ENCODE data around the gene PRR23A.
"Not testable (repeated sequence)": the region's sequence is repeated elsewhere in the genome, so short reads cannot be mapped to it uniquely, and the experiment has no call there.

The PRR23A gene

DNA sequence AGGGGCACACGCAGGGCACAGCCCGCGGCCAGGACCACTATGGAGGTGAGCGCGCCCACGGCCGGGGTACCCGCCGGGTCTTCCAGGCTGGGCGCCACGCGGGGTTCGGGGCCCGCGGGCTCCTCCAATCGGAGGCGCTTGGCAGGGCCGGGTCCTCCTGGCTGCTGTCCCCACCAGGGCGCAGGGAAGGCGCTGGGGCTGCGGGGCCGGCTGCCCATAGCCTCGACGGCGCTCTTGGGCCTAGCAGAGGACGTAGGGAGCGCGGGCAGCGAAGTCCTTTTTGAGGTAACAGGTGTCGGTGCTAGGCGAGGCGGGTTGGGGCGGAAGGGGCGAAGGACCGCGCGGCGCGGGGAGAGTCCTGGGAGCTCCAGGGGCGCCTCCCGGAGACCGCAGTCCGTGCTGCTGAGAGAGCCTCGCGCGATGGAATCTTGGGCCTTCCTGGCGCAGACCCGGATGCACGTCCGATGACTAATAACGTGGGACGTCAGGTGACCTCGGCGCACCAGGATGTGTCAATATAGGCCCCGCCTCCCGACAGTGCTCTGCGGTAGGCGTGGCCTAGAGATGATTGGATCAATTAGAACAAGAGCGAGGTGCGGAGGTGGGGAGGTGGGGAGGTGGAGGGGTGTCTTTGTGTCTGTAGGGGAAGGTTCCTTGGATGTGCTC is at the start of gene PRR23A:
PRR23A (minus strand) TSS at position 218 of the 666 bp plus-strand sequence; CDS start at position 218, 0 bp downstream.
- no peak for DNase-seq

DNA sequence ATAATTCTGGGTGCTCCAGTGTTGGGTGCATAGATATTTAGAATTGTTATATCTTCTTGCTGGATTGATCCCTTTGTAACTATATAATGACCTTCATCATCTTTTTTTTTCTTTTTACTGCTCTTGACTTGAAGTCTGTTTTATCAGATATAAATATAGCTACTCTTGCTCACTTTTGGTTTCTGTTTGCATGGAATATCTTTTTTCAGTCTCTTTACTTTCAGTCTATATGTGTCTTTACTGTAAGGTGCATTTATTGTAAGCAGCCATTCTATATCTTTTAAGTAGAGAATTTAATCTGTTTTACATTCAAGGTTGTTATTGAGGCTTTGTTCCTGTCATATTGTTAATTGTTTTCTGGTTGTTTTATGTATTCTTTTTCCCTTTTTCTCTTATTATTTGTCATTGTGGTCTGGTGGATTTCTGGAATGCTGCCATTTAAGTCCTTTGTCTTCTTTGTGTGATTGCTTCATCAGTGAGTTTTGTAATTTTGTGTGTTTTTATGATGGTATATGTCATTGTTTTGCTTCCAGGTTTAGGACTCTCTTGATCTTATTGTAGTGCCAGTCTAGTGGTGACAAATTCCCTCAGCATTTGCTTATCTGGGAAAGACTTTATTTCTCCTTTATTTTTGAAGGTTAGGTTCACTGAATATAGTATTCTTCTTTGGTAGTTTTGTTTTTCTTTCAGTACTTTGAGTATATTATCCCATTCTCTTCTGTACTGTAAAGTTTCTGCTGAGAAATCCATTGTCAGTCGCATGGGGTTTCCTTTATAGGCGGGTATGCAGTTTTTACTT is 46.9 kb upstream of the PRR23A start:
- no peak for DNase-seq

DNA sequence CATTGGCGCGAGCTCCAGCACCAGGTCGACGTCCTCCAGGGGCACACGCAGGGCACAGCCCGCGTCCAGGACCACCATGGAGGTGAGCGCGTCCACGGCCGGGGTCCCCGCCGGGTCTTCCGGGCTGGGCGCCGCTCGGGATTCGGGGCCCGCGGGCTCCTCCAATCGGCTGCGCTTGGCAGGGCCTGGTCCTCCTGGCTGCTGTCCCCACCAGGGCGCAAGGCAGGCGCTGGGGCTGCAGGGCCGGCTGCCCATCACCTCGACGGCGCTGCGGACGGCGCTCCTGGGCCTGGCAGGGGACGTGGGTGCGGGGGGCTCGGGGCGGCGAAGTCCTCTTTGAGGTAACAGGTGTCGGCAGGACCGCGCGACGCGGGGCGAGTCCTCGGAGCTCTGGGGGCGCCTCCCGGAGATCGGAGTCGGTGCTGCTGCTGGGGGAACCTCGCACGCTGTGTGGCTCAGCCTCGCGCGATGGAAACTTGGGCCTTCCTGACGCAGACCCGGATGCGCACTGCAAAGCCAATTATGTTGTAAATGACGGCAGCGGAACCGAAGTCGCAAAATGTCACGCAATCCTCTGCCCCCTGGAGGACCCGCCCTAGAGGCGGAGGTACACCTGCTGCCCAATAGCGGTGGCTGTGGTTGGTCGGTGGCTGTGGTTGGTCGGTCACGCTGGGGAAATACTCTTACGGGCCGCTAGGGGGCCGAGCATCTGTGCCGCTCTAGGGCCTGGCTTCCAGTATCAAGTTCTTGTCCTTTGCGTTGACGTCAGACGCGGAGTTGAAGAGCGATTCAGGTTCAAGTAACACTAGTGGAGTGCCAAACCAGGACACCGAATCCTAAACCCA is 38.5 kb upstream of the PRR23A start, which contains the start of gene PRR23C:
PRR23C (minus strand) TSS at position 527 of the 845 bp plus-strand sequence; CDS start at position 255, 272 bp downstream.
- DNase-seq = no peak

GRCh38 chr3:139043554-139044365 is 37.7 kb upstream of the PRR23A start:
- DNase-seq = no peak

GRCh38 chr3:139037478-139037877 is 31.4 kb upstream of the PRR23A start:
- DNase-seq = no peak

DNA sequence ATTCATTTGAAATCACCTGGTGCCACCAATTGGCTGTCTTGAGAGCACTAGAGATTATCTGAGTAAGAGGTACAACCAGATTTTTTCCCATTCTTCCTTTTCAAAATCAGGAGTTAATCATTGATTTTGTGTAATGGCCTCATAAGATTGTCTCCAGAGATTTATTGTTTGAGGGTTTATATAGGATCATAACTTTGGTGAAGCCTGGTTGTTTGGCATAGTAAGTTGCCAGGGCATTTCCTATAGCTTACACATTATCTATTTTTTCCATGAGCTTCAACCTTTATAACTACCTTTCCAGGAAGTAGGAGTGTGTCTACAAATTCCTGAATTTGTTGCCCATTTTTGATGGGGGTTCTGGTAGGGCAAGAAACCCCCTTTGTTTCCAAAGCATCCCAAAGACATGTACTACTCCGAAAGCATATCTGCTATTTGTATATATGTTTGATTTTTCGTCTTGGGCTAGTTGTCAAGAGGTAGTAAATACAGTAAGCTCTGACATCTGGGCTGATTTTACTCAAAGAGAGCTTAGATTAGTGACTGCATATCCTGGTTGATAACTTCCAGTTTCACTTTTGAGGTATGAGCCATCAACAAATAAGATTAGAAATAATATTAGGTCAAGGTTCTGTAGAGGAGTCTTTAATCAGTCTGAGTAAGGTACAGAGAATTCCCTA is 26.4 kb upstream of the PRR23A start:
- DNase-seq = no peak

DNA sequence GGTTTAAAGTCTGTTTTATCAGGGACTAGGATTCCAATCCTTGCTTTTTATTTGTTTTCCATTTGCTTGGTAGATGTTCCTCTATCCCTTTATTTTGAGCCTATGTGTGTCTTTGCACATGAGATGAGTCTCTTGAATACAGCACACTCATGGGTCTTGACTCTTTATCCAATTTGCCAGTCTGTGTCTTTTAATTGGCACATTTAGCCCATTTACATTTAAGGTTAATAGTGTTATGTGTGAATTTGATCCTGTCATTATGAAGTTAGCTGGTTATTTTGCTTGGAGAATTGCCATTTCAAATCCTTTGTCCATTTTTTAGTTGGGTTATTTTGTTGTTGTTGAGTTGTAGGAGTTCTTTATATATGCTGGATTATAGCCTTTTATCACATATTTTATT is 24.5 kb upstream of the PRR23A start:
- DNase-seq = not testable (repeated sequence)

- no peak for DNase-seq
These were observed 18.9 kb upstream of the PRR23A start for GRCh38 chr3:139024968-139025367.

DNA sequence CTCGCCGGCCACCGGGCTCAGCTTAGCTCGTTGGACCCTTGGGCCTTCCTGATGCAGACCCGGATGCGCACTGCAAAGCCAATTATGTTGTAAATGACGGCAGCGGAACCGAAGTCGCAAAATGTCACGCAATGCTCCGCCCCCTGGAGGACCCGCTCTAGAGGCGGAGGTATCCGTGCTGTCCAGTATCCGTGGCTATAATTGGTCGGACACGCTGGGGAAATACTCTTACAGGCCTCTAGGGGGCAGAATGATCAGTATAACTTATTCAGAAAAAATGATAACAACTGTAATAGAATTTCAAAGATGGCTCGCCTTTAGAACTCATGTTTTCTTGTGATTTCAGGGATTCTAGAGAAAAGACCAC is 14.8 kb upstream of the PRR23A start, which contains the start of gene PRR23B:
PRR23B (minus strand) TSS at position 59 of the 367 bp plus-strand sequence. CDS start 265 bp downstream, outside the sequence.
- no peak for DNase-seq

DNA sequence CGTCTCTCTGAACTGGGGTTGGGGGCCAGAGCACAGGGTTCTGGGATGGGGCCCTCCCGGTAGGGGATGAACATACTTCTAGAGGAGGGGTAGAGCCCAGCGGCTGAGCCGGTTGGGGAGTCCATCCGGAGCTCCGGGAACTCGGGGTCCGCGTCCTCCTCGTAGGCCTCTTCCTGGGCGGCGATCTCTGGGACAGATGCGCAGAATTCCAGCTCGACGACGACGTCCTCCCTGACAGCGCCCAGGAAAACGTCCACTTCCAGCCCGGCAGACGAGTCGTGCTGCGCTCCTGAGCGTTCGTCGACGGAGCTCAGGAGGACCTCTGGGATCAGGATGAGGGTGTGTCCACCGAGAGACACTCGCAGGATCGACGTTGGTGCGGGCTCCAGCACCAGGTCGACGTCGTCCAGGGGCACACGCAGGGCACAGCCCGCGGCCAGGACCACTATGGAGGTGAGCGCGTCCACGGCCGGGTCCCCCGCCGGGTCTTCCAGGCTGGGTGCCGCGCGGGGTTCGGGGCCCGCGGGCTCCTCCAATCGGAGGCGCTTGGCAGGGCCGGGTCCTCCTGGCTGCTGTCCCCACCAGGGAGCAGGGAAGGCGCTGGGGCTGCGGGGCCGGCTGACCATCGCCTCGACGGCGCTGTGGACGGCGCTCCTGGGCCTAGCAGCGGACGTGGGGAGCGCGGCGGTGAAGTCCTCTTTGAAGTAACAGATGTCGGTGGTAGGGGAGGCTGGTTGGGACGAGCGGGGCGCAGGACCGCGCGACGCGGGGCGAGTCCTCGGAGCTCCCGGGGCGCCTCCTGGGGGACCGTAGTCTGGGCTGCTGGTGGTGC is 14.2 kb upstream of the PRR23A start:
- no peak for DNase-seq

- no peak for DNase-seq
These were observed 10.5 kb upstream of the PRR23A start for GRCh38 chr3:139016430-139017048.

GRCh38 chr3:139005356-139005993 is 593 bp downstream of the PRR23A start:
- DNase-seq = no peak

GRCh38 chr3:138995706-138996105 is 10.4 kb downstream of the PRR23A start:
- no peak for DNase-seq

DNA sequence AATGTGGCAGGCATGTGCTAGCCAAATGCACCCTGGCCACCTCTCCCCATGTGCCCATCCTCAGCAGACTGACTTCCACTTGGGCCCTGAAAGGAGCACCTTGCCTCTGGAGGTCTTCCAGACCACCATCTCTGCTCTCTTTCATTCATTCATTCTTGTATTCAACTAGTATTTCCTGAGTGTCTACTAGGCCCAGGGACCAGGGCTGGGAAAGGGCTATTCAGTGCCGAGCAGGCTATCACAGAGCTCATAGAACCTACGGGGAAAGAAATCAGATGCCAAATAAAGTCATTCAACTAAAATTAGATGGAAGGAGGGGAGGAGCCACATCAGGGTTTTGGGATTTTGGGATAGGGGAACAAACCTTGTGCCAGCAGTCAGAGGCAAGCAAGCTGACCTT is 18.9 kb downstream of the PRR23A start:
- DNase-seq = no peak

GRCh38 chr3:138985932-138986331 is 20.1 kb downstream of the PRR23A start:
- no peak for DNase-seq

GRCh38 chr3:138984816-138985215 is 21.3 kb downstream of the PRR23A start:
- DNase-seq = no peak

DNA sequence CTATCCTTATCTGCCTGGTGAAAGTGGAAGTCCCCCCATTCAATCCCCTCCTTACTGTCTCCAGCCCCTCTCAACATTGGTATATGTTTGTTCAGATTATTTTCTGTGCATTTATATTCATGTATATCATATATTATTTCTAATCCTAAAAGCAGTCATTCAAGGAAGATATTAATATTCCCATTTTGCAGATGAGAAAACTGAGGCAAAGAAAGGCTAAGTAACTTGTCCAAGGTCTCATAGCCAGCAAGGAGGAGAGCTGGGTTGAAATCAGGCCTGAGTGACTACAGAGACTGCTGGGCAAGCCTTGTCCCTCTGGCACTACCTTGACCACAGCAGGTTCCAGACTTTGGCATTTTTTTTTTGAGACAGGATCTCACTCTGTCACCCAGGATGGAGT is 30.0 kb downstream of the PRR23A start:
- DNase-seq = no peak

- no peak for DNase-seq
These were observed 30.7 kb downstream of the PRR23A start for GRCh38 chr3:138975351-138975750.

GRCh38 chr3:138974462-138974861 is 31.6 kb downstream of the PRR23A start:
- no peak for DNase-seq

- no peak for DNase-seq
These were observed 33.1 kb downstream of the PRR23A start for GRCh38 chr3:138972941-138973340.

All from CD4-positive, alpha-beta T cell treated with Interleukin-4 for 4 hours (primary cell).